ENCODE results near the gene MPND. TPM values are rescaled to one million over a fixed set of nuclear protein-coding genes. Genes with fewer than 3 reads are reported as not detected.

Gene MPND
- total RNA-seq, 6 experiments from 2014 or later, result 6.4 to 21.7 (median 19.6) TPM

- WGBS (ENCODE audit: insufficient coverage, low coverage, low lambda C conversion rate, missing lambda C conversion rate), result no CpG with 5 or more reads among the region's 22 CpGs
- ATAC-seq, result peak; percentile 2 to 9 (median 6)
- Histone ChIP-seq H3K9me3 (no peaks in the 10 kb centered on the region), H3K27me3 (no peaks in the 10 kb centered on the region), H3K4me1 (peaks cover 0 to 3% (median 0%) of the 10 kb centered on the region in 4 donors), H3K4me3 (no peak overlapping the region), H3K27ac (no peak overlapping the region), H3K36me3 (peaks cover 0 to 59% (median 19%) of the 10 kb centered on the region in 4 donors)
- DNase-seq, result peak in 1 of 3 donors; percentile 51
- TF ChIP-seq CTCF (IDR thresholded peaks at IDR 0.05), result peak in 3 of 4 donors; percentile 6 to 26 (median 18)
- TF ChIP-seq POLR2A (IDR thresholded peaks at IDR 0.05), result no peak
- intact Hi-C loops (cut with DNase I), result loop anchor here in 1 of 2 donors (5.0 kb wide), 1 partner anchor 96 kb away; no protein-coding TSS in a partner anchor
These were observed 19.6 kb downstream of the MPND start for GRCh38 chr19:4362831-4363545.

- 85% methylated on average over 4 of the region's 26 CpGs for WGBS (ENCODE audit: insufficient coverage, low coverage, low lambda C conversion rate, missing lambda C conversion rate)
These were observed 20.4 kb downstream of the MPND start for GRCh38 chr19:4363571-4364304.

DNA sequence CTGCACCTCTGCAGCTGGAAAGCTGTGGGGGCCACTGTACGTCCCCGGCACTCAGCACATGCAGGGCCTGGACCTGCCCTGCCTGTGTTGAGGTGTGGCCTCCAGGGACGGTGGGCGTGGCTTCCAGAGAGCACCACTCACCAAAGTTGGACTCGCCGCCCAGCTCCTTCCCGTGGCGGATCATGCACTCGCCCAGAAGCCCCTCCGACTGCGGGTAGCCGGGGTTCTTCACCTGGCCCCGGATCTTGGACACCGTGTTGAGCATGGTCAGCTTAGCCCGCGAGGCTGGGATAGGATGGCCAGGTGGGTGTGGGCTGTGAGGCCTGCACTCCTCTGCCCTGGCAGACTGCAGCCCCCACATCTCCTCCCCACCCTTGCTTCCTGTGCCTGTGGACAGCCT lies 22.0 kb downstream of the MPND start:
- Histone ChIP-seq H3K9me3 (no peaks in the 10 kb centered on the region), H3K27me3 (no peaks in the 10 kb centered on the region), H3K36me3 (peaks cover 0 to 52% (median 19%) of the 10 kb centered on the region in 4 donors), H3K4me3 (no peak overlapping the region), H3K27ac (no peak overlapping the region), H3K4me1 (peaks cover 0 to 18% (median 5%) of the 10 kb centered on the region in 4 donors)
- no peak for TF ChIP-seq POLR2A (IDR thresholded peaks at IDR 0.05)
- TF ChIP-seq CTCF (IDR thresholded peaks at IDR 0.05), result no peak
- ATAC-seq (no peak), DNase-seq (peak in 1 of 3 donors; percentile 49)
- no CpG with 5 or more reads among the region's 16 CpGs for WGBS (ENCODE audit: insufficient coverage, low coverage, low lambda C conversion rate, missing lambda C conversion rate)
- intact Hi-C loops (cut with DNase I), result no loop called here

More at GRCh38 chr19:4363571-4364304, 20.4 kb downstream of the MPND start:
- H3K4me3 ChIP-seq, result no peak overlapping the region
- H3K36me3 ChIP-seq, result peaks cover 0 to 59% (median 19%) of the 10 kb centered on the region in 4 donors
- intact Hi-C loops (cut with DNase I), result loop anchor here in 1 of 2 donors (5.0 kb wide), 1 partner anchor 96 kb away; no protein-coding TSS in a partner anchor
- no peak overlapping the region for H3K27ac ChIP-seq
- H3K4me1 ChIP-seq, result peaks cover 0 to 10% (median 2%) of the 10 kb centered on the region in 4 donors
- no peaks in the 10 kb centered on the region for H3K27me3 ChIP-seq
- DNase-seq (no peak), ATAC-seq (no peak)
- TF ChIP-seq POLR2A (IDR thresholded peaks at IDR 0.05), result no peak
- no peak for TF ChIP-seq CTCF (IDR thresholded peaks at IDR 0.05)
- no peaks in the 10 kb centered on the region for H3K9me3 ChIP-seq

GRCh38 chr19:4365791-4366665 lies 22.7 kb downstream of the MPND start:
- H3K9me3 ChIP-seq, result no peaks in the 10 kb centered on the region
- H3K4me1 ChIP-seq, result peaks cover 0 to 18% (median 5%) of the 10 kb centered on the region in 4 donors
- no peak overlapping the region for H3K4me3 ChIP-seq
- H3K36me3 ChIP-seq, result peaks cover 0 to 50% (median 19%) of the 10 kb centered on the region in 4 donors
- DNase-seq (no peak), ATAC-seq (no peak)
- no peak overlapping the region for H3K27ac ChIP-seq
- WGBS (ENCODE audit: insufficient coverage, low coverage, low lambda C conversion rate, missing lambda C conversion rate), result 97% methylated on average over 5 of the region's 19 CpGs
- no peaks in the 10 kb centered on the region for H3K27me3 ChIP-seq
- no peak for TF ChIP-seq POLR2A (IDR thresholded peaks at IDR 0.05)
- intact Hi-C loops (cut with DNase I), result no loop called here
